Right lobe of liver (tissue), 4 donors: ENCODE measurements around the gene LRRC56.

Experiments used
- CTCF ChIP-seq, 4 donors: fragments of 200-600 bp in 3 of 4; fragments of 450-650 bp in 1 of 4; IDR thresholded peaks; one replicate each; pipeline versions ENCODE4 v1.5.1 to v1.8.0; 2016 to 2022; ENCODE audit warnings: antibody characterized with exemption in 4 of 4, mild to moderate bottlenecking in 2 of 4
- POLR2A ChIP-seq: fragments of 450-650 bp; IDR thresholded peaks from one replicate; pipeline ENCODE4 v1.6.1; 2017; ENCODE audit warnings: antibody characterized with exemption, mild to moderate bottlenecking
- donor health status: DM: no; HTN: no; CAD: no.
- donor health status: DM: no; HTN: no; CAD: no.
- donor health status: DM: no; HTN: yes; CAD: no.

GRCh38 chr11:596374-596773, 59.0 kb downstream of the LRRC56 start:
- no peak for TF ChIP-seq POLR2A
- TF ChIP-seq CTCF (IDR thresholded peaks at IDR 0.05): no peak
